Measurements from ENCODE around the gene KIF13A.

- no peak for TF ChIP-seq CTCF (conservative IDR thresholded peaks at IDR 0.05; ENCODE audit: low read depth, low read length)
- TF ChIP-seq EZH2 (IDR thresholded peaks at IDR 0.05; ENCODE audit: borderline replicate concordance, low read depth, low read length, poor library complexity, severe bottlenecking) = no peak
These were observed 12.0 kb upstream of the KIF13A start for GRCh38 chr6:17999425-17999824.

Data from A673 (cell line).